NCI-H2107 treated with DMSO at 0.1 percent for 48 hours (cell line): ENCODE data around the gene LRP8.

Source experiments
- DNase-seq: peaks from one replicate; lab custom pipeline; 2025; ENCODE audit not compliant: unreplicated experiment; lab: John Stamatoyannopoulos, UW

The LRP8 gene

GRCh38 chr1:53341521-53341895, 13.6 kb upstream of the LRP8 start:
- DNase-seq = no peak

DNA sequence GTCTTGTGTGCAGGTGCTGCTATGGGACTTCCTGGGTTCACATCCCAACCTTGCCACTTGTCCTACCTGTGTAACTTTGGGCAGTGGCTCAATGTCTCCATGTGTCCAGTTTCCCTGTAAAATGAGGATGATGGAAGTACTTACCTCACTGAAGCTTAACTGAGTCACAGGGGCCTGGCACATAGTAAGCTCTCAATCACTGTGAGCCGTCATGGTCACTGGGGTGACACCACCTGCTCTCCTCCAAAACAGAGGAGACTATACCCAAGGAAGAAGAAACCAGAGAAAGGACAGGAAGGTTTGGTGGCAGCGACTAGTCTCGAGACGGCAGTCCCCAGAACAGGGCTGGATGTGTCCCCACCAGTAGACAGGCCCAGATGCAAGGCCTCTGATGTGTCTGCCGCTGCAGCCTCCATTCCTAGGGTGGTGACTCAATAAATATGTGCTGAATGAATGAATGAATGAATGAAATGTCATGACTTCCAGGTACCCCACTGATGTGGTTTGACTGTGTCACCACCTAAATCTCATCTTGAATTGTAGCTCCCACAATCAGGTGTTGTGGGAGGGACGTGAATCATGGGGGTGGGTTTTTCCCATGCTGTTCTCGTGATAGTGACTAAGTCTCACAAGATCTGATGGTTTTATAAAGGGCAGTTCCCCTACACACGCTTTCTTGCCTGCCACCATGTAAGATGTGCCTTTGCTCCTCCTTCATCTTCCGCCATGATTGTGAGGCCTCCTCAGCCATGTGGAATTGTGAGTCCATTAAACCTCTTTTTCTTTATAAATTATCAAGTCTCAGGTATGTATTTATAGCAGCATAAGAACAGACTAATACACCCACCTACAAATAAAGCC, 13.0 kb upstream of the LRP8 start:
- DNase-seq = no peak

GRCh38 chr1:53339736-53340635, 12.1 kb upstream of the LRP8 start:
- DNase-seq = no peak

DNA sequence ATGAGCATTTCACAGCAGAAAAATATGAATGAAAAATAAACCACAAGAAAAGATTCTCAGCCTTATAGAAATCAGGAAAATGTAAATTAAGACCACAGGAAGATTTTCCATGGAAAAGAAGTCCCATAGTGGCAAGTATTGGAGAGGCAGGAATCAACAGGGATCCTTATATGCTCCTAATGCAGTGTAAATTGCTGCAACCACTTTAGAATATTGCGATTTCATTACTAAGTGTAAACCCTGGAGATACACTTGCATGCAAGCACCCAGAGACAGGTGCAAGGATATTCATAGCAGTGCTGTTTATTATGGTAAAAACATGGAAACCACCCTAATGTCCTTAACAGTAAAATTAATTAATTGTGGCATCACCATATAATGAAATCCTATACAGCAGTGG, 10.6 kb upstream of the LRP8 start:
- DNase-seq = no peak

GRCh38 chr1:53337499-53337898, 9.6 kb upstream of the LRP8 start:
- DNase-seq = no peak

DNA sequence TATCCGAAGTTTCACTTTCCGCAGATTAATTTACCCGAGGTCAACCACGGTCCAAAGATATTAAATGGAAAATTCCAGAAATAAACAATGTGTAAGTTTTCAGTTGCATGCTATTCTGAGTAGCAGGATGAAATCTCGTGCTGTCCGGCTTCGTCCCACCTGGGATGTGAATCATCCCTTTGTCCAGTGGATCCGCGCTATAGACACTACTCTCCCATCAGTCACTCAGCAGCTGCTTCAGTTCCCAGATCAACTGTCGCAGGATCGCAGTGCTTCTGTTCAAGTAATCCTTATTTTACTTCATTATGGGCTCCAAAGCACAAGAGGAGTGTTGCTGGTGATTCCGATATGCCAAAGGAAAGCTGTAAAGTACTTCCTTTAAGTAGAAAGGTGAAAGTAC, 8.3 kb upstream of the LRP8 start:
- no peak for DNase-seq

DNA sequence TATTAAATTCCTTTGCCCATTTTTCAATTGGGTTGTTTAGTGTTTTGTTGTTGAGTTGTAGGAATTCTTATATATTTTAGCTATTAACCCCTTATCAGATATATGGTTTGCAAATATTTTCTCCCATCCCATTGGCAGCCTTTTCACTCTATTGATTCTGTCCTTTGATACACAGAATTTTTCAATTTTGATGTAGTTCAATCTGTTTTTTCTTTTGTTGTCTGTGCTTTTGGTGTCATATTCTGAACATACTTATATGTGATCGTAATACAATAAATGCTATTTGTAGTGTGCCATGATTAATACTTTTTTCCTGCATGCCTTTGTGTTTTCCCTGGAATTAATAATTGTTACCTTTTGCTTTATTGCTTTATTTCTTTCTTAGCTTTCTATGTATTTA, 7.8 kb upstream of the LRP8 start:
- DNase-seq = no peak

DNA sequence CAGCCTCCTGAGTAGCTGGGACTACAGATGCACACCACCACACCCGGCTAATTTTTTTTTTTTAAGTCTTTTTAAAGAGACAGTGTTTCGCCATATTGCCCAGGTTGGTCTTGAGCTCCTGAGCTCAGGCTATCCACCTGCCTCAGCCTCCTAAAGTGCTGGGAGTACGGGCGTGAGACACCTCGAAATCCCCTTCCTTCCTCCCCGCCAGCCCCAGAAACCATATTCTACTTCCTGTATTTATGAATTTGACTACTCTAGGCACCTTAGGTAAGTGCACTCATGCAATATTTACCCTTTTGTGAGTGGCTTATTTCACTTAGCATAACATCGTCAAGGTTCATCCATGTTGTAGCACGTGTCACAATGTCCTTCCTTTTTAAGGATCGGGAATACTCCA, 6.9 kb upstream of the LRP8 start:
- DNase-seq = no peak

DNA sequence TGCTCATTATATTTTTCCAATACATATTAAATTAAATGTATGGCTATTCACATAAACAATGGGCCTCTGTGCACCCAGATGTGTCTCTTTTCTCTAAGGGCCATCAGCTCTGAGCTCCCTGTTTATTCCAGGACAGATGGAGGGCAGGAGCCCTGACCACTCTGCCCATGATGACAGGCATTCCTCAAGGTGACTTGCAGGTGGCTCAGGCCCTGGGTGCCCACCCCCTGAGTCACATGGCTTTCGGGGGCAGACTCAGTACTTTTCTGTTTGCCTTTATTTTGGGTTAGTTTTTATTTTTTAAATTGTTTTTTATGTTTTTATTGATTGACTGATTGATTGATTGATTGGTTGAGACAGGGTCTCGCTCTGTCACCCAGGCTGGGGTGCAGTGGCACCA, 6.4 kb upstream of the LRP8 start:
- no peak for DNase-seq

- DNase-seq = no peak
These were observed 5.0 kb upstream of the LRP8 start for GRCh38 chr1:53332833-53333232.

GRCh38 chr1:53332186-53332564, 4.3 kb upstream of the LRP8 start:
- DNase-seq = no peak

DNA sequence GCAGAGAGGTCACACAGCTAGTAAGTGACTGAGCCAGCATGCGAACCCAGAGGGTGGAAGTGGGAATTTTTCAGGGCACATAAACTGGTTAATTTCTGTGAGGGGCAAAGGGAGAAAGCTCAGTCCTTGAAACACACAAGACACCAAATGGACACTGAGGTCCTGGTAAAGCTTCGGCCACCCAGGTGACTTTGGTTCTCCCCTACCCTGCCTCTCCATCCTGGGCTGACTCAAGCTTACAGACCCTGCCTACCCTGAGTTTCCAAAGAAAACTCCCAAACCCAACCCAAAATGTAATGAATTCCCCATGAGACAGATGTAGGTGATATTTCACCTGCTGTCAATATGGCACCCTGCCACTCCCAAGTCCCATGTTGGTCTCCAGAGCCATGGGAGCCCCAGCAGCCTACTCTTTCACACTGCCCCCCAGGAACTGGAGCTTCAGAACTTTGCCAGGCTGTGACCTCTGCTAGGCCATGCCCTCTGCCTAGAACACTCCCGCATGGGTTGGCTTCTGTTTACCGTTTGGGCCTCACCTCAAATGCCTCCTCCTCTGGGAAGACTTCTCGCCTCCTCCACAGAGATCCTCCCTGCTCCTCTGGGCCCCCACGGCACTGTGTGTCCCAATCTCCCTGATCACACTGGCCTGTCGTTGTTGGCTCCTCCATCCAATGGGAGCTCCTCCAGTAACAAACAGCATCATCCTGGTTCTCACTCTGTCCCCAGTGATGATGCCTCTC, 3.7 kb upstream of the LRP8 start:
- DNase-seq = no peak

- DNase-seq = no peak
These were observed 2.9 kb upstream of the LRP8 start for GRCh38 chr1:53330819-53331218.

- no peak for DNase-seq
These were observed 950 bp upstream of the LRP8 start for GRCh38 chr1:53328541-53329499.

GRCh38 chr1:53327182-53327913, 522 bp downstream of the LRP8 start:
- DNase-seq = no peak

DNA sequence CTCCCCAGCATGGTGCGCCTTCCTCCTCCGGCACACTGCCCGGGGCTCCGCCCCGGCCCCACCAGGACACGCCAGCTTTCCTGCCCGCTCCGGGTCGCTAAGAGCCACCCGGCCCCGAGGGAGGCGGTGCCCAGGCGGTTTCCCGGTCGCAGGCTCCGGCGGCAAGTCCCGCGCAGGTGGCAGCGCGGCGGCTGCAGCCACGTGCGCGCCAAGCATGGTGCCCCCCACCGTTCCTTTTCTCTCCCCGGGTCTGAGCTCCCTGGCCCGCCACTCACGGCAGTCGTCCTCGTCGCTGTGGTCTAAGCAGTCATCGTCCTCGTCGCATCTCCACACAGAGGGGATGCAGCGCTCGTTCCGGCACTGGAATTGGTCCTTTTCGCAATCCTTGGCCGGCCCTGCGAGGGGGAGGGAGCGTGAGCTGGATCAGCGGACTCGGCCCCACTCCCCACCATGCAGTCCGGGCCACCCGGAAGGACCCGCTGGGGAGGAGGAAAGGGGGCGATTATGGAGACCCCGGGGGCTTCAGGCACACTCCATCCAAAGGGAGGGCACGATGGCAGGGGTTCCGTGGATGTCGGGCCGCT, 1.2 kb downstream of the LRP8 start:
- DNase-seq = peak; percentile 14

- peak; percentile 91 for DNase-seq
These were observed 1.7 kb downstream of the LRP8 start for GRCh38 chr1:53326088-53326597.

- no peak for DNase-seq
These were observed 2.4 kb downstream of the LRP8 start for GRCh38 chr1:53325326-53326087.
